Peyer's patch (tissue), 4 donors: ENCODE data around the gene GNAZ.
"Not testable (repeated sequence)": the region's sequence is repeated elsewhere in the genome, so short reads cannot be mapped to it uniquely, and the experiment has no call there.

ENCODE experiments used
- POLR2A ChIP-seq, 2 donors: fragments of 450-650 bp; IDR thresholded peaks; one replicate each; pipeline ENCODE4 v1.5.1; 2017; ENCODE audit warnings: antibody characterized with exemption in 2 of 2, mild to moderate bottlenecking in 2 of 2, moderate library complexity in 2 of 2
- TF ChIP-seq, protein P1 (sequence below), 6 experiments: fragments of 450-650 bp in 4 of 6; fragments of 200-600 bp in 2 of 6; sonication (generic) in 1 of 6; IDR thresholded peaks; one replicate each; pipeline ENCODE4 v1.5.1; 2017 to 2019; ENCODE audit warnings: antibody characterized with exemption in 6 of 6, mild to moderate bottlenecking in 3 of 6, moderate library complexity in 1 of 6

DNA sequence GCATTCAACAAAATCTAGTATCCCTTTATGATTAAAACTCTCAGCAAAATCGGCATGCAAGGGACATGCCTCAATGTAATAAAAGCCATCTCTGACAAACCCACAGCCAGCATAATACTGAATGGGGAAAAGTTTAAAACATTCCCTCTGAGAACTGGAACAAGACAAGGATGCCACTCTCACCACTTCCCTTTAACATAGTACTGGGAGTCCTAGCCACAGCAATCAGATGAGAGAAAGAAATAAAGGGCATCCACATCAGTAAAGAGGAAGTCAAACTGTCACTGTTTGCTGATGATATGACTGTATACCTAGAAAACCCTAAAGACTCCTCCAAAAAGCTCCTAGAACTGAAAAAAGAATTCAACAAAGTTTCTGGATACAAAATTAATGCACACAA lies 19.8 kb upstream of the GNAZ start:
- TF ChIP-seq, protein P1, sequence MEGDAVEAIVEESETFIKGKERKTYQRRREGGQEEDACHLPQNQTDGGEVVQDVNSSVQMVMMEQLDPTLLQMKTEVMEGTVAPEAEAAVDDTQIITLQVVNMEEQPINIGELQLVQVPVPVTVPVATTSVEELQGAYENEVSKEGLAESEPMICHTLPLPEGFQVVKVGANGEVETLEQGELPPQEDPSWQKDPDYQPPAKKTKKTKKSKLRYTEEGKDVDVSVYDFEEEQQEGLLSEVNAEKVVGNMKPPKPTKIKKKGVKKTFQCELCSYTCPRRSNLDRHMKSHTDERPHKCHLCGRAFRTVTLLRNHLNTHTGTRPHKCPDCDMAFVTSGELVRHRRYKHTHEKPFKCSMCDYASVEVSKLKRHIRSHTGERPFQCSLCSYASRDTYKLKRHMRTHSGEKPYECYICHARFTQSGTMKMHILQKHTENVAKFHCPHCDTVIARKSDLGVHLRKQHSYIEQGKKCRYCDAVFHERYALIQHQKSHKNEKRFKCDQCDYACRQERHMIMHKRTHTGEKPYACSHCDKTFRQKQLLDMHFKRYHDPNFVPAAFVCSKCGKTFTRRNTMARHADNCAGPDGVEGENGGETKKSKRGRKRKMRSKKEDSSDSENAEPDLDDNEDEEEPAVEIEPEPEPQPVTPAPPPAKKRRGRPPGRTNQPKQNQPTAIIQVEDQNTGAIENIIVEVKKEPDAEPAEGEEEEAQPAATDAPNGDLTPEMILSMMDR (IDR thresholded peaks at IDR 0.05), result not testable (repeated sequence)
- TF ChIP-seq POLR2A (IDR thresholded peaks at IDR 0.05), result not testable (repeated sequence)
